Endothelial cell of umbilical vein (primary cell): ENCODE results near the gene PTPRD. TPM values are rescaled to one million over a fixed set of nuclear protein-coding genes. Genes with fewer than 3 reads are reported as not detected.

Experiments
- BruUV-seq: library from RNA; stranded (reverse); fragments of 400-500 nt; replicated peaks from 2 replicates; lab custom pipeline; 2021; lab: Mats Ljungman, UMichigan
- CTCF ChIA-PET: fragments of 300-600, 350-600 bp; sonication (Branson Sonifier 250); formaldehyde crosslinking; loops from one replicate; lab custom pipeline; 2021; ENCODE audit warnings: antibody characterized with exemption, inconsistent platforms; lab: Charles Lee
- POLR2A ChIA-PET: fragments of 300-600, 350-600 bp; sonication (Branson Sonifier 250); formaldehyde crosslinking; loops from one replicate; lab custom pipeline; 2021; ENCODE audit warnings: antibody characterized with exemption, inconsistent platforms; lab: Charles Lee
- DNase-seq: peaks from one replicate; pipeline ENCODE4 v3.0.0-alpha.2; 2011; ENCODE audit warnings: low read depth, low spot score
- FAIRE-seq: peaks from 2 replicates; lab custom pipeline; 2011; peaks lifted over from hg19 to GRCh38; lab: Jason Lieb, UNC
- H2AFZ ChIP-seq: 2 replicates; pipeline ENCODE4 v1.6.0; 2012; ENCODE audit warnings: low read depth, low read length, control low read depth, inconsistent platforms
- H3K27ac ChIP-seq: 2 replicates; pipeline ENCODE4 v1.5.1; 2011; ENCODE audit warnings: low read depth, mild to moderate bottlenecking, control low read depth, low read length, moderate library complexity; ENCODE audit not compliant: insufficient read depth
- H3K27me3 ChIP-seq, 2 experiments: 2 replicates each; pipeline versions ENCODE4 v1.6.0 to v1.6.1; 2011; ENCODE audit warnings: low read length in 2 of 2, mixed read lengths in 1 of 2; ENCODE audit not compliant: control insufficient read depth in 2 of 2, insufficient read depth in 2 of 2
- H3K36me3 ChIP-seq, 2 experiments: 2 replicates in 1 of 2; 3 replicates in 1 of 2; pipeline ENCODE4 v1.5.1; 2011; ENCODE audit warnings: low read length in 2 of 2, mild to moderate bottlenecking in 1 of 2, moderate library complexity in 1 of 2; ENCODE audit not compliant: control insufficient read depth in 2 of 2, insufficient read depth in 2 of 2; ENCODE audit errors: extremely low read depth in 1 of 2
- H3K4me1 ChIP-seq: 3 replicates; pipeline ENCODE4 v1.5.1; 2011; ENCODE audit warnings: mild to moderate bottlenecking, low read length; ENCODE audit not compliant: control insufficient read depth, insufficient read depth; ENCODE audit errors: extremely low read depth
- H3K4me2 ChIP-seq: 2 replicates; pipeline ENCODE4 v1.6.1; 2011; ENCODE audit warnings: low read length, control low read depth, mixed read lengths; ENCODE audit not compliant: insufficient read depth
- H3K4me3 ChIP-seq, 3 experiments: fragments of 200-600 bp in 1 of 3; sonication (generic), shearing (Covaris generic) in 1 of 3; replicated peaks in 1 of 3; 2 replicates each; pipeline ENCODE4 v1.5.1; 2011 to 2016; ENCODE audit warnings: control low read depth in 3 of 3, low read length in 3 of 3, mild to moderate bottlenecking in 2 of 3, inconsistent platforms in 1 of 3, low read depth in 1 of 3, moderate library complexity in 1 of 3; ENCODE audit not compliant: insufficient read depth in 1 of 3
- H3K79me2 ChIP-seq: 2 replicates; pipeline ENCODE4 v1.6.0; 2012; ENCODE audit warnings: low read length, inconsistent platforms; ENCODE audit not compliant: control insufficient read depth, insufficient read depth
- H3K9ac ChIP-seq: replicated peaks from 2 replicates; pipeline ENCODE3; 2011; ENCODE audit warnings: low read length, control low read depth; ENCODE audit not compliant: insufficient read depth; ENCODE audit errors: extremely low read depth
- H3K9me1 ChIP-seq: replicated peaks from 3 replicates; pipeline ENCODE4 v1.6.0; 2011; ENCODE audit warnings: mild to moderate bottlenecking, low read length; ENCODE audit not compliant: control insufficient read depth, insufficient read depth; ENCODE audit errors: extremely low read depth
- H3K9me3 ChIP-seq: replicated peaks from 2 replicates; pipeline ENCODE4 v1.5.1; 2012; ENCODE audit warnings: low read length, inconsistent platforms; ENCODE audit not compliant: control insufficient read depth, insufficient read depth
- H4K20me1 ChIP-seq: replicated peaks from 2 replicates; pipeline ENCODE3; 2011; ENCODE audit warnings: mild to moderate bottlenecking, low read length; ENCODE audit not compliant: control insufficient read depth, insufficient read depth; ENCODE audit errors: extremely low read depth
- CTCF ChIP-seq, 2 donors: IDR thresholded peaks; 1 replicate in 1 of 2; 2 replicates in 1 of 2; pipeline ENCODE4 v1.5.1; 2011; ENCODE audit warnings: low read length in 2 of 2, mild to moderate bottlenecking in 2 of 2, moderate library complexity in 2 of 2, control low read depth in 1 of 2, inconsistent platforms in 1 of 2, low read depth in 1 of 2; ENCODE audit not compliant: insufficient read depth in 1 of 2; ENCODE audit errors: extremely low read depth in 1 of 2
- EZH2 ChIP-seq: IDR thresholded peaks from 2 replicates; pipeline ENCODE4 v1.6.1; 2012; ENCODE audit warnings: borderline replicate concordance, low read depth, mild to moderate bottlenecking, moderate library complexity, low read length, inconsistent platforms; ENCODE audit not compliant: severe bottlenecking
- FOS ChIP-seq: IDR thresholded peaks from 2 replicates; pipeline ENCODE4 v1.6.1; 2011; ENCODE audit warnings: mild to moderate bottlenecking, low read length, moderate library complexity, borderline replicate concordance; ENCODE audit not compliant: insufficient read depth
- GATA2 ChIP-seq: IDR thresholded peaks from 2 replicates; pipeline ENCODE4 v1.7.0; 2011; ENCODE audit warnings: low read depth, mild to moderate bottlenecking, moderate library complexity, mixed read lengths, low read length; ENCODE audit not compliant: insufficient read length, insufficient read depth
- JUN ChIP-seq: IDR thresholded peaks from 2 replicates; pipeline ENCODE4 v1.6.1; 2011; ENCODE audit warnings: borderline replicate concordance, low read depth; ENCODE audit not compliant: insufficient read length, insufficient read depth
- MYC ChIP-seq: IDR thresholded peaks from one replicate; pipeline ENCODE4 v1.6.1; 2011; ENCODE audit warnings: mild to moderate bottlenecking, low read depth, low read length
- POLR2A ChIP-seq: IDR thresholded peaks from 2 replicates; pipeline ENCODE4 v1.6.1; 2012; ENCODE audit warnings: low read depth, mild to moderate bottlenecking, control low read depth, low read length
- POLR2AphosphoS5 ChIP-seq: IDR thresholded peaks from 2 replicates; pipeline ENCODE4 v1.6.1; 2012; ENCODE audit warnings: low read depth, mild to moderate bottlenecking, control low read depth, low read length, moderate library complexity; ENCODE audit not compliant: insufficient read depth
- dilution Hi-C: fragments of 300-500 bp; cut with MboI; formaldehyde crosslinking; loops from one replicate; pipeline ENCODE4 v1.15.0; 2019; ENCODE audit warnings: low sequenced_read_pairs; ENCODE audit not compliant: extremely low pct_ligation_motif_present
- intact Hi-C: fragments of 100-400 bp; cut with micrococcal nuclease; formaldehyde crosslinking; loops from one replicate; pipeline ENCODE4 v1.10.0; 2022
- polyA plus RNA-seq, 4 experiments: library from polyadenylated mRNA; depleted of rRNA in 3 of 4; stranded (reverse) in 3 of 4; unstranded in 1 of 4; fragments of >200 nt; gene quantifications; 2 replicates each; pipeline versions ENCODE4 v1.2.1 to v1.2.3, GENCODE V29; 2011 to 2012; ENCODE audit warnings: missing spikeins in 1 of 4
- total RNA-seq: library from RNA; stranded (reverse); gene quantifications from 2 replicates; pipeline ENCODE4 v1.2.3, GENCODE V29; 2021
- TF ChIP-seq, protein P1 (sequence below): IDR thresholded peaks from 2 replicates; pipeline ENCODE4 v1.6.1; 2011; ENCODE audit not compliant: insufficient read depth, insufficient read length

The PTPRD gene
- total and polyA plus RNA-seq, 2 donors (not counting 3 experiments of a cell fraction or from before 2014, with no cell fraction given), result 5.5 to 5.7 TPM

DNA sequence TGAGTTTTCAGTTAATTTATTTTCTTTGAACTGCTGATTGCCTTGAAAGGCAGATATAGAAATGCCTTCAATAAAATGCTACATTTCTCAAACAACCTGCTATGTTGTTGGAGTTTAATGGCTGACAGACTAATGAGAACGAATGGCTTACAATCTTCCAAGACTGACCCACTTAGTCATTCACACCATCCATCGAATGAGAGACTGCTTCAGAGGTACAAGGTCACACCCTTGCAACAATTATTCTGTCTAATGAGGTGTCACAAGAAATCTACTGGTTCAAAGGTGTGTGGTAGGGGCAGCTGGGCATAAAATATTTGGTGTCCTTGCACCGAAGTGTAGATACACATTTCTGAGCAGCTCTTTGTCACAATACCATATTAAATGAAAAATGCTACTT, 18.3 kb downstream of the PTPRD start:
- Histone ChIP-seq H4K20me1 (no peaks in the 10 kb centered on the region), H2AFZ (no peak overlapping the region), H3K4me1 (no peaks in the 10 kb centered on the region), H3K79me2 (no peaks in the 10 kb centered on the region), H3K36me3 (no peaks in the 10 kb centered on the region), H3K4me3 (no peak overlapping the region), H3K9me3 (no peaks in the 10 kb centered on the region), H3K9me1 (no peaks in the 10 kb centered on the region), H3K27me3 (no peaks in the 10 kb centered on the region), H3K9ac (no peak overlapping the region), H3K27ac (no peak overlapping the region), H3K4me2 (no peak overlapping the region)
- BruUV-seq, result no TSS peak
- intact Hi-C loops, result no loop called here
- no peak for FAIRE-seq
- DNase-seq, result no peak
- TF ChIP-seq MYC, result no peak
- no peak for TF ChIP-seq FOS
- TF ChIP-seq GATA2, result no peak
- TF ChIP-seq POLR2A, result no peak
- TF ChIP-seq JUN, result no peak
- no peak for TF ChIP-seq EZH2
- TF ChIP-seq, protein P1, sequence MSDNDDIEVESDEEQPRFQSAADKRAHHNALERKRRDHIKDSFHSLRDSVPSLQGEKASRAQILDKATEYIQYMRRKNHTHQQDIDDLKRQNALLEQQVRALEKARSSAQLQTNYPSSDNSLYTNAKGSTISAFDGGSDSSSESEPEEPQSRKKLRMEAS, result no peak
- TF ChIP-seq CTCF (IDR thresholded peaks at IDR 0.05; ENCODE audit: extremely low read depth in 1 of 2, insufficient read depth in 1 of 2, low read depth in 1 of 2, low read length in 2 of 2), result no peak
- TF ChIP-seq POLR2AphosphoS5, result no peak
- POLR2A ChIA-PET, result interaction anchor here (0.6 kb wide), 1 partner anchor 17 kb away, joined by 4 read pairs; no protein-coding TSS in a partner anchor
- CTCF ChIA-PET, result no interaction called here
- dilution Hi-C loops, result no loop called here
